Activated CD8-positive, alpha-beta memory T cell treated with anti-CD3 and anti-CD28 coated beads for 24 hours (primary cell): ENCODE data around the gene BZW2.
A peak's percentile ranks its signal among the peaks of the same experiment; 100 is the strongest.

ENCODE experiments used
- DNase-seq: peaks from one replicate; pipeline ENCODE4 v3.0.0-alpha.2; 2020

BZW2 gene

DNA sequence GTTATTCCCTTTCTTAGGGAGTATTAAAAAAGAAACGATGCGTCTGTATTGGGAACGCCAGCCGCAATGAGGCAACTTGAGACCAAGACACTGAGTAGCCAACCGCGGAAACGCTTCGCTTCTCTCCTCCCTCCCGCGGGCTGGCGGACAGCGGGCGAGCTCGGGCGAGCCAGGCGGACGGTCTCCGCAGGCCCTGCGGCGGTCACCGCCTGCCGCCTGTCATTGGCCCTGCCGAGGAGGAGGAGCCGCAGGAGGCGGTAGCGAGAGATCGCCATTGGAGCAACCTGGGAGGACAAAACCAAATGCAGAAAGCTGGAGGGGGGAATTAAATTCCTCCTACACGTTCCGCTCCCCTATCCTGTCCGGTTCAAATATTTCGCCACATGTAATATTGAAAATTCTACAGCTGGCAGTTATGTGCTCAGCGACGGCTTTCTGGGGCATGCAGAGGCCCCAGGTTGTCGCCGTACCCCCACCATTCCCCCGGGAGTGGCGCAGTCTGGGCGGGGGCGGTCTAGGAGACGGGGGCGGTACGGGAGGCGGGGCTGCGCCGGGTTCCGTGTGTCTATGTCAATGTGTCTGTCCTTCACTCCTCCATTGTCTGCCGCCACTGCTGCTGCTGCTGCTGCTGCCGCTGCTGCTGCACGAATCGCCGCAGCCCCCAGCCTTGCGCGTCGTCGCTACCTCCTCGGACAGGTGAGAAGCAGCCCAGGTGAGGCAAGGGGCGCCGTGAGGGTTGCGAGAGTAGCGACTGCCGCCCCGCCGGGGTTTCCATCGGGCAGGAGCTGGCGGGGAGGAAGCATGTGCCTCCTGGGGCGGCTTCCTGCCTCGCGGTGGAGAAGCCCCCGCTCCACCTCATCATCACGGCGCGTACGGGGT lies at the start of gene BZW2, which contains the start of gene ANKMY2:
Gene BZW2, plus strand, starts transcription at position 589 of the 879 bp plus-strand sequence. CDS start 19,263 bp downstream, outside the sequence.
Gene ANKMY2, minus strand, starts transcription at position 162 of the 879 bp plus-strand sequence. CDS start 181 bp downstream, outside the sequence.
- DNase-seq: peak; percentile 98

DNA sequence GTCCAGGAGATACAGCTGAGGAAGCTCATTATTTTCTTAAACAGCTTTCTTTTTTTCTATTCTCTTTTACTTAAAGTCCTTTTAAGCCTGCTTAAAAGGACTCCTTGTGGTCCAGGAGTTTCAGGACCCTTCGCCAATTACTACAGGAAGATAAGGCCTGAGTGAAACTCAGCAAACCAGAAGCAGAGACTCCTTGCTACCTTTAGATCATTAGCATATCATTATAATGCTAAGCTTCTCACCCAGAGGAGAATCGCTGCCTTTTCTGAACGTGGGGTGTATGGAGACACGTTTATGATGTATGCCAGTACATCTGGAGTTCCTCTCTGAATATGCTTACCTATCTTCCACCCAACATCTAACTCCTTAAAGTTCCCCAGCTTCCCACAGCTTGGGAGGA lies 48.0 kb upstream of the BZW2 start:
- no peak for DNase-seq

DNA sequence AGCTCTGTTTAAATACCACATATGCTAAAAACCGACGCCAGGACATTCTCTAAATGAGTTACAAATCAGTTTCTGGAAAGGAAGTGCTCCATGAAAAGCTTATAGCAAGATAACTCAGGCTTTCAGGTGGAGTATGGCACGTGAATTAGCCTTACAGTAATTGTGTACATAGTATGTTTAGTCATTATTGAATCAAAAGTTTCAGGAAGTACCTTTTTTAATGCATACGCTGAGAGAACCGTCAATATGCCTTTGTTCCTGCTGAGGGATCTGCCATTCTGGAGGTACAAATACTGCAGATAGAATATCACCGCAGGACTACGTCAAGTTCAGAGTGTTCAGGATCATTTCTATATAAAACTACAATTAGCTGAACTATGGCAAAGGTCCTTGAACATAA lies 46.1 kb upstream of the BZW2 start:
- no peak for DNase-seq

- no peak for DNase-seq
Observed at GRCh38 chr7:16603633-16604032, 42.3 kb upstream of the BZW2 start.

- DNase-seq: no peak
Observed at GRCh38 chr7:16604054-16604453, 41.9 kb upstream of the BZW2 start.

- no peak for DNase-seq
Observed at GRCh38 chr7:16606704-16607103, 39.3 kb upstream of the BZW2 start.

- no peak for DNase-seq
Observed at GRCh38 chr7:16609842-16610450, 36.0 kb upstream of the BZW2 start.

DNA sequence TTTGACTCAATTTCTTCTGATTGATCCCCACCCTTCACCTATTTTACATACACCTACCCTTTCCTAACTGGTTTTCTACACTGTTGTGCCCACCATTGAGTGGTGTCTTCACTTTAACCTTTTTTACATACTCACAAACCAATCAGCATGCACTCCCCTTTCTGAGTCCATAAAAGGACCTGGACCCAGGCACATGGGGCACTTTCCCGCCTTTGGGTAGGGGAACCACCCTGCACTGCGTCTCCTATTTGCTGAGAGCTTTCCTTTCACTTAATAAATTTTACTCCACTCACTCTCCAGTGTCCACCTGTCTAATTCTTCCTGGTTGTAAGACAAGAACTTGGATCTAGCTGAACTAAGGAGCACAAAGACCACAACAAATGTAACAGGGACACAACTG lies 34.3 kb upstream of the BZW2 start:
- no peak for DNase-seq

GRCh38 chr7:16615228-16615627 lies 30.8 kb upstream of the BZW2 start:
- no peak for DNase-seq

- DNase-seq: no peak
Observed at GRCh38 chr7:16616122-16616521, 29.9 kb upstream of the BZW2 start.

DNA sequence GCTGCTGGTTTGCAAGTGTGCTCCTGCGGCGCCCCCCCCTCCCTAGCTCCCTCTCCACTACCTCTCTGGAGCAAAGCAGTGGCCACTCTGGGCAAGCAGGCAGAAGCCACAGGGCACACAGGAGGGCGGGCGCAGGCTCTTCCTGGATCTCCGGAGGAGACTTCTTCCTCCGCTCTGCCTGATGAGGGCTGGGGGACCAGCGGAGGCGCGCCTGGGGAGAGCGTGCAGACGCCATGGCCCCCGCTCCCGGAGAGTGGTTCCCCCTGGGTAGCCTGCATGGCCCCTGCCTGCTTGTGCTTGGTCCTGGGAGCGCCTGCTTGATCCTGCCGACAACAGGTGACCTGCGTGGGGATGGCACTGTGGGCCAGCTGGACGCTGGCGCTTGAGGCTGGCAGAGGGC lies 29.4 kb upstream of the BZW2 start:
- DNase-seq: no peak

DNA sequence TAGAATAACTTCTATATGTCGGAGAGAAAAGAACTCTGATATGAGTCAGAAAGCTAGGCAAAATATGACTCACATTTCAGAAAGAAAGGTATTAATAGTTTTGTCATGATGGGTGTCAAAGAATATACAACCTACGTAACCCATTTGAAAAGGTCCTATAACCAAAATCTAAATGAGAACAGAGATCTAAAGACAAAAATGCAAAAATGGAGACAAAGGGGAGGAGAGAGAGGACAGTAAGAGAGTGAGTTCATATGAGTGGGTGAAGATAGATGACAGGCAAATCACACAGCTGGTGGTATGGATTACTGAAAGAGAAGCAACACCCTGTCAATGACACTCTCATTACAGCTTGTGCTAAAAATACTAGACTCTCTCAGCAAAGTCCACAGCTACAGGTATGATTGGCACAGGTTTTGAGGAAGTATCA lies 26.0 kb upstream of the BZW2 start:
- DNase-seq: no peak

- DNase-seq: no peak
Observed at GRCh38 chr7:16626388-16626787, 19.6 kb upstream of the BZW2 start.

DNA sequence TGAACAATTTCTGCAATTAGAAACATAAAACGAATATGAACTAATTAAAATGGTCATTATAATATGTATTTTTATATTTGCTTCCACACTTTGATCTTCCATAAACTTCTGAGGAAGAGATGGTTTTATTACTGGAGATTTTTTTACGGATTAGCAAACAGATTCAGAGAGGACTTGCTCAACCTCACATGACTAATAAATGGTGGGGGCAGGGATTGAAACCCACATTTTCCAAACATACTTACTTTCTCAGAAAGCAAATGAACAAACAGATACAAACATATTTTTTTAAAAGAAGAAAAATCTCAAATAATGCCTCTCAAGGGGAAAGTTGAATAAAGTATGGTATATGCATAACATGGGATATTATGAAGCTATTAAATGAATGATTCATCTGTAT lies 18.7 kb upstream of the BZW2 start:
- no peak for DNase-seq

DNA sequence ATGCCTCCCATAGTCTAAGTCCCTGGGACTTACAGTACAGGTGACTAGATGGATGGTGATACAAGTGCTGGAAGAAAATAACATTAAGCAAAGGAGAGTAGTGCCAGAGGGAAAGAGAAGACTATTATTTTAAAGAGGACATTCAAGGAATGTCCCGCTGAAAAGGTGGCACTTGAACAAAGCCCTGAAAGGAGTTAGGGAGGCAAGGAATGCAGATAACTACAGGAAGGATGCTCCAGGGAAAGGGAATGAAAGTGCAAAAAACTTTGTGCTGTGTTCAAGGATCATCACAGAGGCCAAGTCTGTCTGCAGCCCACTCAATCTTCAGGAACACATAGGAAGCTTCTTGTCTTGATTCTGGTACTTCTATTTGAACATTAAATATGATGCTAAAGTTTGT lies 15.3 kb upstream of the BZW2 start:
- no peak for DNase-seq

DNA sequence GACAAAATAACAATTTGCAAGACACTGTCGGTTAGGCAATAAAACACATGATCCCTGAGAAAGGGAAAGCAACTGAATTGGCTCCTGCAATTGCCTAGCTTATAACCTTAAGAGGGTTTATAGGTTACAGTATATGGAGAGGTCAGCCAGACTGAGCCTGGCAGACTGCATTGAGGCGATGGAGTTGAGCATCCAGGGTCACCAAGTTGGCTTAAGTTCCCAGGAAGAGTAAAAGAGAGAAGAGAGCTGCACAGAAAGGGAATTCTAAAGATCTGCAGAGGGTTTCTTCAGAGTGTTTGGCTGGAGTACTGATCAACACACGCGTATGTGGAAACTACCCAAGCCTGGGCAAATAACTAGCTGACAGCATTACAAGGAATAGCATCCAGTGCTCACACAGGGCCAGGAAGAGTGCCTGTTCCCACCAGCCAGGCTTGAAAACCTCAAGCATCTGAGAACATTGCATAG lies 11.7 kb upstream of the BZW2 start:
- no peak for DNase-seq

DNA sequence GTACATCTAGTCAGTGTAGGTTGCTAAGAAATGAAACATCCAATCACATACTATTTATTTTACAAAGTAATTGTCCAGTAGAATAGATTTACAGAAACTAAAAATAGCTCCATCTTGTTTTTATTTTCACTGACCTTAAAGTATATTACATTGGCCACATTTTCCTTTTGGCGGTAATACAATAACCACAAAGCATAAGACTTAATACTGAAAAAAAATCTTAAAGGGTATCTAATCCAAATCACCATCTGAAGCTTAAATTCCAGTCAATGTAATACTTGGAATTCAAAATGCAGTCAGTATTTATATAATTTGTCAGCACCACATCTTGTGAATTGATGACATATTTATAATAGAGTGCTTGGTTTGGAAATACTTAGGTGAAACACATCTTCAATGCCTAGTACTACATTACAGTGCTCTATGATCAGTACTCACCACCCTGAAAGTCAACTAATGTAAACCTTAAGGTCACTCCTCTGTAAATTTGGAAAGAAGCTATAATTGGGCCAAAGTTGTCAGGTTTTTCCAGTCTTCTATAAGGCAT lies 9.4 kb upstream of the BZW2 start:
- DNase-seq: no peak

DNA sequence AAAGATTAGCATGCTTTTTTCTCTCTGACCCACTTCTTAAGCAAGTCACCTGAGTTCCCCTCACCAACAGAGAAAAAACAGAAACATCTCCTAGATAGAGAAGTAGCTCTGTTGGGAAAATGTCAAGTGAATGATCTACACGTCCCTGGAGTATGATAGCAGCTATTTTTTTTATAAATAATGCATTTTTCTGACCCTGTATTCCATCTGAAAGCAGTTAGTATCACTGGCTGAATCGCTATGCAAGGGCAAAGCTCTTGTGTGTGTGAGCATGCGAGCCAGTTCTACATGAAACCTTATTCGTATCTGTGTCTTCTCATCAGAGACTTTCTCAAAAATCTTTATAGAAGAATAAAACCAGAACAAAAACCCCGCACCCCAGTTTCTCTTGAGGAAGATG lies 8.6 kb upstream of the BZW2 start:
- DNase-seq: no peak

DNA sequence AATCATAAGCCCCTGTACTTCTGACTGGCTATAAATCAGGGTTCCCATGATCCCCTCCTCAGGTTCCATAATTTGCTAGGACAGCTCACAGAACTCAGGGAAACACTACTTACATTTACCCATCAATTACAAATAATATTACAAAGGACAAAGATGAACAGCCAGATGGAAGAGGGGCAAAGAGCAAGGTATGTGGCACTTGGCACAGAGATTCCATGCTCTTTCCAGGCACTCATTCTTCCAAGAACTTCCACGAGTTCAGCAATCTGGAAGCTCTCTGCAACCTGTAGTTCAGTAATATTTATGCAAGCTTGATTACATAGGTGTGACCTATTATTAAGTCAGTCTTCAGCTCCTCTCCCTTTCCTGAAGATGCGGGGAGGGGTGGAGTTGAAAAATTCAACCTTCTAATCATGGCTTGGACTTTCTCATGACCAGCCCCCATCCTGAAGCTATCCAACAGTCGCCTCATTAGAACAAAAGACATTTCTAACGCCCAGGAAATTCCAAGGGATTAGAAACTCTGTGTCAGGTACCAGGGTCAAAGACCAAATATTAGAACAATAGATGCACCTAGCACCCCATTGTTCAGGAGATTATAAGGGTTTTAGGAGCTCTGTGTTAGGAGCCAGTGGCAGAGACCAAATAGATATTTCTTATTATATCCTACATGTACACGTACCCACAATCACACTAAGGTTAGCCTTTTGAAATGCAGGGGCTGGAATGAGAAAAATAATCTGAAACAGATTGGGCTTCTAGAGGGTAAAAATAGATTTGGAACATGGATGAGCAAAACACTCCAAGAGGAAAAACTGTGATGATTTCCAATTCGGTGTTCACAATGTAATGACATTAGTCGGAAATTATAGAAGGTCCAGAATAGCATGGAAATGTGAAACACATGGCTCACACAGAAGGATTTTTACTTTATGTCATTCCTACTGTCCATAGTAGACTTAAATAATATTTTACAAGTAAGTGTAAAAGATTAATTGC lies 7.4 kb upstream of the BZW2 start:
- DNase-seq: no peak

- no peak for DNase-seq
Observed at GRCh38 chr7:16644157-16644556, 1.8 kb upstream of the BZW2 start.

- peak; percentile 81 for DNase-seq
Observed at GRCh38 chr7:16644636-16645592, 1.1 kb upstream of the BZW2 start.
